ENCODE data around the gene UBL3.

DNA sequence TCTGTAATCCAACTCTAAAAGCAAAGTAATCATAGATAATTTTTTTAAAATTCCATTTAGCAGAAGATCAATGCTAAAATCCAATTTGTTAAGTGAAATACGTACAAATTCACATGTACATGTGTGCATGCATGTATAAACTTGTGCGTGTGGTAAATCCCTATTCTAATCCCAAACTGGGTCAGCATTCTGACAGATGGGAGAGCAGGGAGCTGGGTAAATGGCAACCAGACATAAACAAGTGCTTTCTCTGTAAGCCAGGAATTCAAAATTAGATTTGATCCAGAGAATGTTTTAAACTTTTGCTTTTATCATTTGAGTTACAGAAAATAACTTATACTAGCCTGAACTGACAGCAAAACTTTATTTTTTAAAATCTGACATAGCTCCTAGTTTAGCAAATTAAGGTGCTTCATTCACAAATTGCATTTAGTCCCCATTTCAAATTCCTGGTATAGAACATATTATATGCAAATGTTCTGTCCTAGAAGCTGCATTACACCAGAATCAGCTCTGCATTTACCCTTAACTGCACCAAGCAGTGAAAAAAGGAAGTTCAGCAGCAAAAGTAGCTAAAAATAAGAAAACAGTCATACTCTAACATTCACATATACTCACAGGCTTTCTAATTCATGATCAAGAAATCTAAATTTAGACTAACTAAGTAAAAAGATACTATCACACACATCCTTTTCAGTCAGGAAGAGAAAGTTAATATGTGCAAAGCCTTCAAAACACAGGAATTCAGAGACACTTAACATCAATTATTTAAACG is 32.6 kb downstream of the UBL3 start:
- TF ChIP-seq EZH2 (IDR thresholded peaks at IDR 0.05; ENCODE audit: low read length): no peak
- TF ChIP-seq, protein P1, sequence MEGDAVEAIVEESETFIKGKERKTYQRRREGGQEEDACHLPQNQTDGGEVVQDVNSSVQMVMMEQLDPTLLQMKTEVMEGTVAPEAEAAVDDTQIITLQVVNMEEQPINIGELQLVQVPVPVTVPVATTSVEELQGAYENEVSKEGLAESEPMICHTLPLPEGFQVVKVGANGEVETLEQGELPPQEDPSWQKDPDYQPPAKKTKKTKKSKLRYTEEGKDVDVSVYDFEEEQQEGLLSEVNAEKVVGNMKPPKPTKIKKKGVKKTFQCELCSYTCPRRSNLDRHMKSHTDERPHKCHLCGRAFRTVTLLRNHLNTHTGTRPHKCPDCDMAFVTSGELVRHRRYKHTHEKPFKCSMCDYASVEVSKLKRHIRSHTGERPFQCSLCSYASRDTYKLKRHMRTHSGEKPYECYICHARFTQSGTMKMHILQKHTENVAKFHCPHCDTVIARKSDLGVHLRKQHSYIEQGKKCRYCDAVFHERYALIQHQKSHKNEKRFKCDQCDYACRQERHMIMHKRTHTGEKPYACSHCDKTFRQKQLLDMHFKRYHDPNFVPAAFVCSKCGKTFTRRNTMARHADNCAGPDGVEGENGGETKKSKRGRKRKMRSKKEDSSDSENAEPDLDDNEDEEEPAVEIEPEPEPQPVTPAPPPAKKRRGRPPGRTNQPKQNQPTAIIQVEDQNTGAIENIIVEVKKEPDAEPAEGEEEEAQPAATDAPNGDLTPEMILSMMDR (optimal IDR thresholded peaks at IDR 0.05 in 1 of 3, IDR thresholded peaks at IDR 0.05 in 1 of 3, conservative IDR thresholded peaks at IDR 0.05 in 1 of 3; ENCODE audit: extremely low read depth in 1 of 3, insufficient read depth in 2 of 3, low read length in 3 of 3): no peak
